Endothelial cell of umbilical vein (primary cell): ENCODE data around the gene AFG3L2. TPM values are rescaled to one million over a fixed set of nuclear protein-coding genes. Genes with fewer than 3 reads are reported as not detected.

Source experiments
- BruUV-seq: library from RNA; stranded (reverse); fragments of 400-500 nt; replicated peaks from 2 replicates; lab custom pipeline; 2021; lab: Mats Ljungman, UMichigan
- CTCF ChIA-PET: fragments of 300-600, 350-600 bp; sonication (Branson Sonifier 250); formaldehyde crosslinking; loops from one replicate; lab custom pipeline; 2021; ENCODE audit warnings: antibody characterized with exemption, inconsistent platforms; lab: Charles Lee
- POLR2A ChIA-PET: fragments of 300-600, 350-600 bp; sonication (Branson Sonifier 250); formaldehyde crosslinking; loops from one replicate; lab custom pipeline; 2021; ENCODE audit warnings: antibody characterized with exemption, inconsistent platforms; lab: Charles Lee
- DNase-seq: peaks from one replicate; pipeline ENCODE4 v3.0.0-alpha.2; 2011; ENCODE audit warnings: low read depth, low spot score
- FAIRE-seq: peaks from 2 replicates; lab custom pipeline; 2011; peaks lifted over from hg19 to GRCh38; lab: Jason Lieb, UNC
- H2AFZ ChIP-seq: 2 replicates; pipeline ENCODE4 v1.6.0; 2012; ENCODE audit warnings: low read depth, low read length, control low read depth, inconsistent platforms
- H3K27ac ChIP-seq: 2 replicates; pipeline ENCODE4 v1.5.1; 2011; ENCODE audit warnings: low read depth, mild to moderate bottlenecking, control low read depth, low read length, moderate library complexity; ENCODE audit not compliant: insufficient read depth
- H3K27me3 ChIP-seq, 2 experiments: 2 replicates each; pipeline versions ENCODE4 v1.6.0 to v1.6.1; 2011; ENCODE audit warnings: low read length in 2 of 2, mixed read lengths in 1 of 2; ENCODE audit not compliant: control insufficient read depth in 2 of 2, insufficient read depth in 2 of 2
- H3K36me3 ChIP-seq, 2 experiments: 2 replicates in 1 of 2; 3 replicates in 1 of 2; pipeline ENCODE4 v1.5.1; 2011; ENCODE audit warnings: low read length in 2 of 2, mild to moderate bottlenecking in 1 of 2, moderate library complexity in 1 of 2; ENCODE audit not compliant: control insufficient read depth in 2 of 2, insufficient read depth in 2 of 2; ENCODE audit errors: extremely low read depth in 1 of 2
- H3K4me1 ChIP-seq: 3 replicates; pipeline ENCODE4 v1.5.1; 2011; ENCODE audit warnings: mild to moderate bottlenecking, low read length; ENCODE audit not compliant: control insufficient read depth, insufficient read depth; ENCODE audit errors: extremely low read depth
- H3K4me2 ChIP-seq: 2 replicates; pipeline ENCODE4 v1.6.1; 2011; ENCODE audit warnings: low read length, control low read depth, mixed read lengths; ENCODE audit not compliant: insufficient read depth
- H3K4me3 ChIP-seq, 3 experiments: fragments of 200-600 bp in 1 of 3; sonication (generic), shearing (Covaris generic) in 1 of 3; replicated peaks in 1 of 3; 2 replicates each; pipeline ENCODE4 v1.5.1; 2011 to 2016; ENCODE audit warnings: control low read depth in 3 of 3, low read length in 3 of 3, mild to moderate bottlenecking in 2 of 3, inconsistent platforms in 1 of 3, low read depth in 1 of 3, moderate library complexity in 1 of 3; ENCODE audit not compliant: insufficient read depth in 1 of 3
- H3K79me2 ChIP-seq: 2 replicates; pipeline ENCODE4 v1.6.0; 2012; ENCODE audit warnings: low read length, inconsistent platforms; ENCODE audit not compliant: control insufficient read depth, insufficient read depth
- H3K9ac ChIP-seq: replicated peaks from 2 replicates; pipeline ENCODE3; 2011; ENCODE audit warnings: low read length, control low read depth; ENCODE audit not compliant: insufficient read depth; ENCODE audit errors: extremely low read depth
- H3K9me1 ChIP-seq: replicated peaks from 3 replicates; pipeline ENCODE4 v1.6.0; 2011; ENCODE audit warnings: mild to moderate bottlenecking, low read length; ENCODE audit not compliant: control insufficient read depth, insufficient read depth; ENCODE audit errors: extremely low read depth
- H3K9me3 ChIP-seq: replicated peaks from 2 replicates; pipeline ENCODE4 v1.5.1; 2012; ENCODE audit warnings: low read length, inconsistent platforms; ENCODE audit not compliant: control insufficient read depth, insufficient read depth
- H4K20me1 ChIP-seq: replicated peaks from 2 replicates; pipeline ENCODE3; 2011; ENCODE audit warnings: mild to moderate bottlenecking, low read length; ENCODE audit not compliant: control insufficient read depth, insufficient read depth; ENCODE audit errors: extremely low read depth
- CTCF ChIP-seq, 2 donors: IDR thresholded peaks; 1 replicate in 1 of 2; 2 replicates in 1 of 2; pipeline ENCODE4 v1.5.1; 2011; ENCODE audit warnings: low read length in 2 of 2, mild to moderate bottlenecking in 2 of 2, moderate library complexity in 2 of 2, control low read depth in 1 of 2, inconsistent platforms in 1 of 2, low read depth in 1 of 2; ENCODE audit not compliant: insufficient read depth in 1 of 2; ENCODE audit errors: extremely low read depth in 1 of 2
- EZH2 ChIP-seq: IDR thresholded peaks from 2 replicates; pipeline ENCODE4 v1.6.1; 2012; ENCODE audit warnings: borderline replicate concordance, low read depth, mild to moderate bottlenecking, moderate library complexity, low read length, inconsistent platforms; ENCODE audit not compliant: severe bottlenecking
- FOS ChIP-seq: IDR thresholded peaks from 2 replicates; pipeline ENCODE4 v1.6.1; 2011; ENCODE audit warnings: mild to moderate bottlenecking, low read length, moderate library complexity, borderline replicate concordance; ENCODE audit not compliant: insufficient read depth
- GATA2 ChIP-seq: IDR thresholded peaks from 2 replicates; pipeline ENCODE4 v1.7.0; 2011; ENCODE audit warnings: low read depth, mild to moderate bottlenecking, moderate library complexity, mixed read lengths, low read length; ENCODE audit not compliant: insufficient read length, insufficient read depth
- JUN ChIP-seq: IDR thresholded peaks from 2 replicates; pipeline ENCODE4 v1.6.1; 2011; ENCODE audit warnings: borderline replicate concordance, low read depth; ENCODE audit not compliant: insufficient read length, insufficient read depth
- MAX ChIP-seq: IDR thresholded peaks from 2 replicates; pipeline ENCODE4 v1.6.1; 2011; ENCODE audit not compliant: insufficient read depth, insufficient read length
- MYC ChIP-seq: IDR thresholded peaks from one replicate; pipeline ENCODE4 v1.6.1; 2011; ENCODE audit warnings: mild to moderate bottlenecking, low read depth, low read length
- POLR2A ChIP-seq: IDR thresholded peaks from 2 replicates; pipeline ENCODE4 v1.6.1; 2012; ENCODE audit warnings: low read depth, mild to moderate bottlenecking, control low read depth, low read length
- POLR2AphosphoS5 ChIP-seq: IDR thresholded peaks from 2 replicates; pipeline ENCODE4 v1.6.1; 2012; ENCODE audit warnings: low read depth, mild to moderate bottlenecking, control low read depth, low read length, moderate library complexity; ENCODE audit not compliant: insufficient read depth
- dilution Hi-C: fragments of 300-500 bp; cut with MboI; formaldehyde crosslinking; loops from one replicate; pipeline ENCODE4 v1.15.0; 2019; ENCODE audit warnings: low sequenced_read_pairs; ENCODE audit not compliant: extremely low pct_ligation_motif_present
- intact Hi-C: fragments of 100-400 bp; cut with micrococcal nuclease; formaldehyde crosslinking; loops from one replicate; pipeline ENCODE4 v1.10.0; 2022
- polyA plus RNA-seq, 4 experiments: library from polyadenylated mRNA; depleted of rRNA in 3 of 4; stranded (reverse) in 3 of 4; unstranded in 1 of 4; fragments of >200 nt; gene quantifications; 2 replicates each; pipeline versions ENCODE4 v1.2.1 to v1.2.3, GENCODE V29; 2011 to 2012; ENCODE audit warnings: missing spikeins in 1 of 4
- total RNA-seq: library from RNA; stranded (reverse); gene quantifications from 2 replicates; pipeline ENCODE4 v1.2.3, GENCODE V29; 2021

The AFG3L2 gene
- total and polyA plus RNA-seq, 2 donors (not counting 3 experiments of a cell fraction or from before 2014, with no cell fraction given) = 19.3 to 42.4 TPM

- no peak overlapping the region for H3K4me3 ChIP-seq
- no peaks in the 10 kb centered on the region for H3K36me3 ChIP-seq
- peak overlapping the region; percentile 35 for H2AFZ ChIP-seq
- no peaks in the 10 kb centered on the region for H3K27me3 ChIP-seq
- no peaks in the 10 kb centered on the region for H3K4me1 ChIP-seq
- BruUV-seq = no TSS peak
- CTCF ChIA-PET = interaction anchor here (0.6 to 3.9 kb wide), 19 partner anchors 8 to 768 kb away, joined by 3 to 65 read pairs (median 5); partner anchors contain the start of genes AFG3L2, CEP76, PSMG2 and SPIRE1
- H3K9me3 ChIP-seq = no peaks in the 10 kb centered on the region
- DNase-seq = peak; percentile 73
- FAIRE-seq = peak; percentile 97
- intact Hi-C loops (loop anchor here (1.0 to 5.0 kb wide), 7 partner anchors 146 to 543 kb away; partner anchors contain the start of genes CEP76 and PTPN2), dilution Hi-C loops (no loop called here)
- POLR2A ChIA-PET = interaction anchor here (0.7 kb wide), 1 partner anchor 249 kb away, joined by 4 read pairs; no protein-coding TSS in a partner anchor
- no peaks in the 10 kb centered on the region for H4K20me1 ChIP-seq
- no peak overlapping the region for H3K9ac ChIP-seq
- no peaks in the 10 kb centered on the region for H3K79me2 ChIP-seq
- no peak for TF ChIP-seq POLR2AphosphoS5
- TF ChIP-seq CTCF (IDR thresholded peaks at IDR 0.05; ENCODE audit: extremely low read depth in 1 of 2, insufficient read depth in 1 of 2, low read depth in 1 of 2, low read length in 2 of 2) = peak; percentile 89 to 97
- no peak overlapping the region for H3K27ac ChIP-seq
- H3K9me1 ChIP-seq = no peaks in the 10 kb centered on the region
- no peak overlapping the region for H3K4me2 ChIP-seq
Measured at GRCh38 chr18:12391487-12392165, 14.6 kb upstream of the AFG3L2 start.

- no peaks in the 10 kb centered on the region for H4K20me1 ChIP-seq
Measured at GRCh38 chr18:12388442-12388841, 11.4 kb upstream of the AFG3L2 start.

More at GRCh38 chr18:12388442-12388841, 11.4 kb upstream of the AFG3L2 start:
- H3K27me3 ChIP-seq = no peaks in the 10 kb centered on the region
- FAIRE-seq (no peak), DNase-seq (no peak)
- dilution Hi-C loops (no loop called here), intact Hi-C loops (no loop called here)
- no peaks in the 10 kb centered on the region for H3K4me1 ChIP-seq
- H3K9me3 ChIP-seq = no peaks in the 10 kb centered on the region
- no peak overlapping the region for H3K4me2 ChIP-seq
- H3K9me1 ChIP-seq = no peaks in the 10 kb centered on the region
- H3K27ac ChIP-seq = no peak overlapping the region
- CTCF ChIA-PET = no interaction called here
- no peak overlapping the region for H3K9ac ChIP-seq
- no peak overlapping the region for H2AFZ ChIP-seq
- no peak overlapping the region for H3K4me3 ChIP-seq
- no peak for TF ChIP-seq CTCF (IDR thresholded peaks at IDR 0.05; ENCODE audit: extremely low read depth in 1 of 2, insufficient read depth in 1 of 2, low read depth in 1 of 2, low read length in 2 of 2)
- no peak for TF ChIP-seq EZH2
- no peak for TF ChIP-seq MAX
- TF ChIP-seq POLR2AphosphoS5 = no peak
- TF ChIP-seq GATA2 = no peak
- TF ChIP-seq JUN = no peak
- no peak for TF ChIP-seq POLR2A
- no peak for TF ChIP-seq FOS
- TF ChIP-seq MYC = no peak
- H3K79me2 ChIP-seq = no peaks in the 10 kb centered on the region
- POLR2A ChIA-PET = no interaction called here
- no TSS peak for BruUV-seq
- H3K36me3 ChIP-seq = no peaks in the 10 kb centered on the region
